ENCODE data around the gene KDM2A. TPM values are rescaled to one million over a fixed set of nuclear protein-coding genes. Genes with fewer than 3 reads are reported as not detected.

KDM2A gene
- total RNA-seq, 1 experiment from 2014 or later, result 122 TPM

- no TSS peak for BruUV-seq (replicated peaks)
These were observed 149.3 kb downstream of the KDM2A start for GRCh38 chr11:67268081-67268961.

GRCh38 chr11:67268962-67269268, 149.9 kb downstream of the KDM2A start:
- POLR2A ChIA-PET, result no interaction called here
- Histone ChIP-seq H3K4me3 (ENCODE audit: low read depth, low read length) (no peak overlapping the region), H3K36me3 (ENCODE audit: control insufficient read depth, insufficient read depth, low read length) (peaks cover 3% of the 10 kb centered on the region; the same call in 1 of the 2 replicates), H3K27me3 (replicated peaks; ENCODE audit: control insufficient read depth, insufficient read depth, low read length) (no peaks in the 10 kb centered on the region), H3K9me3 (no peaks in the 10 kb centered on the region), H3K4me1 (peaks cover 16% of the 10 kb centered on the region)
- TF ChIP-seq CTCF (IDR thresholded peaks at IDR 0.05; ENCODE audit: insufficient read depth in 1 of 2, low read depth in 1 of 2, low read length in 1 of 2, severe bottlenecking in 1 of 2, unreplicated experiment in 1 of 2), result no peak
- Mint-ChIP-seq H3K9me3 (ENCODE audit: unreplicated experiment) (no peaks in the 10 kb centered on the region), H3K4me3 (ENCODE audit: unreplicated experiment) (peak overlapping the region; percentile 100), H3K36me3 (ENCODE audit: insufficient read depth, unreplicated experiment) (peaks cover 44% of the 10 kb centered on the region), H3K27ac (ENCODE audit: unreplicated experiment) (no peak overlapping the region), H3K4me1 (ENCODE audit: low read depth, unreplicated experiment) (peaks cover 14% of the 10 kb centered on the region), H3K27me3 (ENCODE audit: insufficient read depth, unreplicated experiment) (no peaks in the 10 kb centered on the region)
- CTCF ChIA-PET, result interaction anchor here (0.6 kb wide), 1 partner anchor 116 kb away, joined by 3 read pairs; no protein-coding TSS in a partner anchor
- intact Hi-C loops (cut with micrococcal nuclease; ENCODE audit: unreplicated experiment), result no loop called here
- no TSS peak for BruUV-seq (replicated peaks)
- no peak for DNase-seq

More at GRCh38 chr11:67268081-67268961, 149.3 kb downstream of the KDM2A start:
- H3K4me1 Mint-ChIP-seq (ENCODE audit: low read depth, unreplicated experiment), result peaks cover 14% of the 10 kb centered on the region
- no peaks in the 10 kb centered on the region for H3K9me3 Mint-ChIP-seq (ENCODE audit: unreplicated experiment)
- H3K9me3 ChIP-seq, result no peaks in the 10 kb centered on the region
- no peak for TF ChIP-seq CTCF (IDR thresholded peaks at IDR 0.05; ENCODE audit: insufficient read depth in 1 of 2, low read depth in 1 of 2, low read length in 1 of 2, severe bottlenecking in 1 of 2, unreplicated experiment in 1 of 2)
- ChIA-PET CTCF (interaction anchor here (0.5 to 2.5 kb wide), 4 partner anchors 20 to 114 kb away, joined by 4 to 43 read pairs (median 10); partner anchors contain the start of gene ANKRD13D), POLR2A (interaction anchor here (0.7 to 1.6 kb wide), 2 partner anchors 20 to 29 kb away, joined by 3 to 14 read pairs; partner anchors contain the start of gene ANKRD13D)
- intact Hi-C loops (cut with micrococcal nuclease; ENCODE audit: unreplicated experiment), result no loop called here
- H3K27me3 Mint-ChIP-seq (ENCODE audit: insufficient read depth, unreplicated experiment), result no peaks in the 10 kb centered on the region
- H3K36me3 Mint-ChIP-seq (ENCODE audit: insufficient read depth, unreplicated experiment), result peaks cover 44% of the 10 kb centered on the region
- no peaks in the 10 kb centered on the region for H3K27me3 ChIP-seq (replicated peaks; ENCODE audit: control insufficient read depth, insufficient read depth, low read length)
- no peak for DNase-seq
- peaks cover 16% of the 10 kb centered on the region for H3K4me1 ChIP-seq
- H3K4me3 ChIP-seq (ENCODE audit: low read depth, low read length), result peak overlapping the region; percentile 75
- peak overlapping the region; percentile 95 for H3K27ac Mint-ChIP-seq (ENCODE audit: unreplicated experiment)
- peak overlapping the region; percentile 100 for H3K4me3 Mint-ChIP-seq (ENCODE audit: unreplicated experiment)
- H3K36me3 ChIP-seq (ENCODE audit: control insufficient read depth, insufficient read depth, low read length), result peaks cover 3% of the 10 kb centered on the region; the same call in 1 of the 2 replicates

- no peaks in the 10 kb centered on the region for H3K27me3 ChIP-seq (replicated peaks; ENCODE audit: control insufficient read depth, insufficient read depth, low read length)
- H3K4me1 ChIP-seq, result peaks cover 16% of the 10 kb centered on the region
- H3K9me3 ChIP-seq, result no peaks in the 10 kb centered on the region
- H3K4me3 ChIP-seq (ENCODE audit: low read depth, low read length), result no peak overlapping the region
- ChIA-PET POLR2A (interaction anchor here (0.6 kb wide), 1 partner anchor 106 kb away, joined by 7 read pairs; no protein-coding TSS in a partner anchor), CTCF (interaction anchor here (0.6 to 0.7 kb wide), 2 partner anchors 48 to 115 kb away, joined by 3 read pairs; no protein-coding TSS in a partner anchor)
- H3K9me3 Mint-ChIP-seq (ENCODE audit: unreplicated experiment), result no peaks in the 10 kb centered on the region
- H3K27ac Mint-ChIP-seq (ENCODE audit: unreplicated experiment), result peak overlapping the region; percentile 63
- no peak for TF ChIP-seq CTCF (IDR thresholded peaks at IDR 0.05; ENCODE audit: insufficient read depth in 1 of 2, low read depth in 1 of 2, low read length in 1 of 2, severe bottlenecking in 1 of 2, unreplicated experiment in 1 of 2)
- peaks cover 14% of the 10 kb centered on the region for H3K4me1 Mint-ChIP-seq (ENCODE audit: low read depth, unreplicated experiment)
- H3K36me3 ChIP-seq (ENCODE audit: control insufficient read depth, insufficient read depth, low read length), result peaks cover 3% of the 10 kb centered on the region; the same call in 1 of the 2 replicates
- intact Hi-C loops (cut with micrococcal nuclease; ENCODE audit: unreplicated experiment), result no loop called here
- H3K27me3 Mint-ChIP-seq (ENCODE audit: insufficient read depth, unreplicated experiment), result no peaks in the 10 kb centered on the region
- H3K4me3 Mint-ChIP-seq (ENCODE audit: unreplicated experiment), result no peak overlapping the region
- no TSS peak for BruUV-seq (replicated peaks)
- peaks cover 49% of the 10 kb centered on the region for H3K36me3 Mint-ChIP-seq (ENCODE audit: insufficient read depth, unreplicated experiment)
- no peak for DNase-seq
These were observed 150.6 kb downstream of the KDM2A start for GRCh38 chr11:67269401-67270255.
